ENCODE measurements around the gene ABCB1. TPM values are rescaled to one million over a fixed set of nuclear protein-coding genes. Genes with fewer than 3 reads are reported as not detected.

Gene ABCB1
- total RNA-seq (7.1 and 13.4 TPM in 2 replicates), polyA plus RNA-seq (5.1 and 7.5 TPM in 2 replicates), polyA minus RNA-seq (16.4 and 22.8 TPM in 2 replicates), Bru-seq, nascent RNA (percentile 44 among the genes with signal in this experiment), BruChase-seq, experiment 1, labeled RNA remaining after a 6-hour chase (percentile 46 among the genes with signal in this experiment), BruChase-seq, experiment 2, labeled RNA remaining after a 2-hour chase (percentile 53 among the genes with signal in this experiment)
- 7.1 and 7.7 TPM in 2 replicates for polyA plus RNA-seq (2011; cell fraction: cytosol; rRNA removed)
- polyA plus RNA-seq (2011; cell fraction: nucleus; rRNA removed): 30.6 and 31.2 TPM in 2 replicates
- 2.7 and 4.1 TPM in 2 replicates for polyA plus RNA-seq (2012)
- not detected for polyA minus RNA-seq (2011; cell fraction: cytosol; rRNA and poly(A)+ RNA removed)
- 10.5 and 13.0 TPM in 2 replicates for polyA minus RNA-seq (2011; cell fraction: nucleus; rRNA and poly(A)+ RNA removed)
- long read RNA-seq, full-length matches to known transcripts: 4 of 12 reads
- long read RNA-seq, partial matches to known transcripts: 4 of 12 reads
- long read RNA-seq, other reads (novel, unspliced or antisense): 4 of 12 reads

DNA sequence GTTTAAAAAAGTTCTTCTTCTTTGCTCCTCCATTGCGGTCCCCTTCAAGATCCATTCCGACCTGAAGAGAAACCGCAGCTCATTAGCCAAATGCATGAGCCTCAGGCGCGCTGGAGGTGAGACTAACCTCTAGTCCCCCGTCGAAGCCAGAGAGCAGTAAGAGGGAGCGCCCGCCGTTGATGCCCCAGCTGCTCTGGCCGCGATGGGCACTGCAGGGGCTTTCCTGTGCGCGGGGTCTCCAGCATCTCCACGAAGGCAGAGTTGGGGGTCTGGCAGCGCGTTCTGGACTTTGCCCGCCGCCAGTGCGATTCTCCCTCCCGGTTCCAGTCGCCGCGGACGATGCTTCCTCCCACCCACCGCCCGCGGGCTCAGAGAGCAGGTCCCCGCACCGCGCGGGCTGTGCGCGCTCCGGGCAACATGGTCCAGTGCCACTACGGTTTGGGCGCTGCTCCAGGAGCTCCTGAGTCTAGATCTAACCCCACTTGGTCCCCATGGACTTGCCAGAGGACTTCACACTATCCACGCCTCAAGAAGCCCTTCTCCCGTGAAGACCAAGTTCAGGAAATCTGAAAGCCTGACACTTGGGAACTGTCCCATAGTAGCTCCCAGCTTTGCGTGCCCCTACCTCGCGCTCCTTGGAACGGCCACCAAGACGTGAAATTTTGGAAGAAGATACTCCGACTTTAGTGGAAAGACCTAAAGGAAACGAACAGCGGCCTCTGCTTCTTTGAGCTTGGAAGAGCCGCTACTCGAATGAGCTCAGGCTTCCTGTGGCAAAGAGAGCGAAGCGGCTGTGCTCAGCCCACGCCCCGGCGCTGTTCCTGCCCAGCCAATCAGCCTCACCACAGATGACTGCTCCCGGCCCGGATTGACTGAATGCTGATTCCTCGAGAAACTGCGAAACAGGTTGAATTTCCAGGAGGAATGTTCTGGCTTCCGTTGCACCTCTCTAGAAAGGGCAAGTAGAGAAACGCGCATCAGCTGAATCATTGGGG, at the start of gene ABCB1:
TSS of gene ABCB1 (minus strand) at position 755 of the 995 bp plus-strand sequence. CDS start at position 55, 700 bp downstream.
- intact Hi-C loops (cut with micrococcal nuclease) (no loop called here), dilution Hi-C loops (cut with MboI; ENCODE audit: extremely low pct_ligation_motif_present, low sequenced_read_pairs) (no loop called here)
- H3K36me3 ChIP-seq (ENCODE audit: control insufficient read depth in 2 of 2, extremely low read depth in 1 of 2, insufficient read depth in 2 of 2, low read length in 2 of 2): no peaks in the 10 kb centered on the region
- TSS peak; percentile 56 for BruUV-seq (replicated peaks)
- CTCF ChIA-PET: interaction anchor here (0.6 to 2.0 kb wide), 12 partner anchors 8 to 511 kb away, joined by 3 to 14 read pairs (median 4); partner anchors contain the start of genes DBF4 and SLC25A40
- peaks cover 10% of the 10 kb centered on the region for H3K4me1 ChIP-seq (ENCODE audit: control insufficient read depth, extremely low read depth, insufficient read depth, low read length)
- no peaks in the 10 kb centered on the region for H4K20me1 ChIP-seq (replicated peaks; ENCODE audit: control insufficient read depth, extremely low read depth, insufficient read depth, low read length)
- H3K9ac ChIP-seq (replicated peaks; ENCODE audit: extremely low read depth, insufficient read depth, low read length): peak within 1 kb of the TSS; percentile 4
- FAIRE-seq: peak; percentile 83
- H3K4me3 ChIP-seq (replicated peaks in 1 of 3; ENCODE audit: insufficient read depth in 1 of 3, low read depth in 1 of 3, low read length in 3 of 3): peak within 1 kb of the TSS; percentile 6 to 85 (median 58)
- H3K4me2 ChIP-seq (ENCODE audit: insufficient read depth, low read length): peak within 1 kb of the TSS; percentile 90
- no peak within 1 kb of the TSS for H3K27ac ChIP-seq (ENCODE audit: insufficient read depth, low read depth, low read length)
- TF ChIP-seq EZH2 (IDR thresholded peaks at IDR 0.05; ENCODE audit: borderline replicate concordance, low read depth, low read length, severe bottlenecking): peak; percentile 64
- no peak for TF ChIP-seq POLR2A (IDR thresholded peaks at IDR 0.05; ENCODE audit: low read depth, low read length)
- no peak for TF ChIP-seq POLR2AphosphoS5 (IDR thresholded peaks at IDR 0.05; ENCODE audit: insufficient read depth, low read depth, low read length)
- TF ChIP-seq JUN (IDR thresholded peaks at IDR 0.05; ENCODE audit: borderline replicate concordance, insufficient read depth, insufficient read length, low read depth): no peak
- TF ChIP-seq FOS (IDR thresholded peaks at IDR 0.05; ENCODE audit: borderline replicate concordance, insufficient read depth, low read length): no peak
- TF ChIP-seq, protein P1, sequence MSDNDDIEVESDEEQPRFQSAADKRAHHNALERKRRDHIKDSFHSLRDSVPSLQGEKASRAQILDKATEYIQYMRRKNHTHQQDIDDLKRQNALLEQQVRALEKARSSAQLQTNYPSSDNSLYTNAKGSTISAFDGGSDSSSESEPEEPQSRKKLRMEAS (IDR thresholded peaks at IDR 0.05; ENCODE audit: insufficient read depth, insufficient read length): no peak
- TF ChIP-seq, protein P2, sequence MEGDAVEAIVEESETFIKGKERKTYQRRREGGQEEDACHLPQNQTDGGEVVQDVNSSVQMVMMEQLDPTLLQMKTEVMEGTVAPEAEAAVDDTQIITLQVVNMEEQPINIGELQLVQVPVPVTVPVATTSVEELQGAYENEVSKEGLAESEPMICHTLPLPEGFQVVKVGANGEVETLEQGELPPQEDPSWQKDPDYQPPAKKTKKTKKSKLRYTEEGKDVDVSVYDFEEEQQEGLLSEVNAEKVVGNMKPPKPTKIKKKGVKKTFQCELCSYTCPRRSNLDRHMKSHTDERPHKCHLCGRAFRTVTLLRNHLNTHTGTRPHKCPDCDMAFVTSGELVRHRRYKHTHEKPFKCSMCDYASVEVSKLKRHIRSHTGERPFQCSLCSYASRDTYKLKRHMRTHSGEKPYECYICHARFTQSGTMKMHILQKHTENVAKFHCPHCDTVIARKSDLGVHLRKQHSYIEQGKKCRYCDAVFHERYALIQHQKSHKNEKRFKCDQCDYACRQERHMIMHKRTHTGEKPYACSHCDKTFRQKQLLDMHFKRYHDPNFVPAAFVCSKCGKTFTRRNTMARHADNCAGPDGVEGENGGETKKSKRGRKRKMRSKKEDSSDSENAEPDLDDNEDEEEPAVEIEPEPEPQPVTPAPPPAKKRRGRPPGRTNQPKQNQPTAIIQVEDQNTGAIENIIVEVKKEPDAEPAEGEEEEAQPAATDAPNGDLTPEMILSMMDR (IDR thresholded peaks at IDR 0.05; ENCODE audit: extremely low read depth in 1 of 2, insufficient read depth in 1 of 2, low read depth in 1 of 2, low read length in 2 of 2): no peak
- no peaks in the 10 kb centered on the region for H3K9me3 ChIP-seq (replicated peaks; ENCODE audit: control insufficient read depth, insufficient read depth, low read length)
- H2AFZ ChIP-seq (ENCODE audit: low read depth, low read length): peak within 1 kb of the TSS; percentile 75
- peaks cover 22 to 40% of the 10 kb centered on the region in 2 experiments for H3K27me3 ChIP-seq (ENCODE audit: control insufficient read depth in 2 of 2, insufficient read depth in 2 of 2, low read length in 2 of 2)
- POLR2A ChIA-PET: interaction anchor here (0.9 kb wide), 1 partner anchor 64 kb away, joined by 3 read pairs; no protein-coding TSS in a partner anchor
- no peaks in the 10 kb centered on the region for H3K9me1 ChIP-seq (replicated peaks; ENCODE audit: control insufficient read depth, extremely low read depth, insufficient read depth, low read length)
- H3K79me2 ChIP-seq (ENCODE audit: control insufficient read depth, insufficient read depth, low read length): no peaks in the 10 kb centered on the region
- DNase-seq (ENCODE audit: low read depth, low spot score): peak; percentile 52
